Panc1 (cell line): Measurements from ENCODE around the gene GDAP1L1. TPM values are rescaled to one million over a fixed set of nuclear protein-coding genes. Genes with fewer than 3 reads are reported as not detected.

Source experiments
- ATAC-seq: fragments of 200-7000 bp; cut with Tn5 transposase; 2 replicates; pipeline ENCODE4 v1.9.1; 2020; ENCODE audit warnings: mild to moderate bottlenecking, moderate library complexity
- BruUV-seq: library from RNA; stranded (reverse); fragments of 400-500 nt; replicated peaks from 2 replicates; lab custom pipeline; 2021; lab: Mats Ljungman, UMichigan
- CTCF ChIA-PET: fragments of 300-600 bp; sonication (Branson Sonifier 250); formaldehyde crosslinking; loops from one replicate; lab custom pipeline; 2022; ENCODE audit warnings: antibody characterized with exemption; lab: Charles Lee
- POLR2A ChIA-PET: fragments of 300-600 bp; sonication (Branson Sonifier 250); formaldehyde crosslinking; loops from one replicate; lab custom pipeline; 2022; ENCODE audit warnings: antibody characterized with exemption; lab: Charles Lee
- DNase-seq: peaks from one replicate; pipeline ENCODE4 v3.0.0-alpha.2; 2010; ENCODE audit warnings: low read depth, low spot score
- H3K27ac ChIP-seq: 2 replicates; pipeline ENCODE4 v1.5.1; 2011; ENCODE audit warnings: mild to moderate bottlenecking, low read length, inconsistent platforms
- H3K27me3 ChIP-seq: fragments of 200-500 bp; sonication (Bioruptor generic); 2 replicates; pipeline ENCODE4 v1.6.0; 2014; ENCODE audit warnings: low read length, inconsistent platforms; ENCODE audit not compliant: control insufficient read depth, insufficient read depth
- H3K36me3 ChIP-seq: fragments of 200-500 bp; sonication (Bioruptor generic); 2 replicates; pipeline ENCODE4 v1.5.1; 2014; ENCODE audit warnings: inconsistent platforms, mild to moderate bottlenecking, low read length, moderate library complexity; ENCODE audit not compliant: control insufficient read depth, insufficient read depth
- H3K4me1 ChIP-seq: 2 replicates; pipeline ENCODE4 v1.5.1; 2011; ENCODE audit warnings: inconsistent platforms, mild to moderate bottlenecking, low read length, moderate library complexity; ENCODE audit not compliant: control insufficient read depth, insufficient read depth
- H3K4me3 ChIP-seq, 2 experiments: 2 replicates each; pipeline ENCODE4 v1.5.1; 2011 to 2012; ENCODE audit warnings: low read depth in 2 of 2, low read length in 2 of 2, mild to moderate bottlenecking in 2 of 2, inconsistent platforms in 1 of 2, moderate library complexity in 1 of 2
- H3K9me3 ChIP-seq: fragments of 200-500 bp; sonication (Bioruptor generic); 2 replicates; pipeline ENCODE4 v1.5.1; 2014; ENCODE audit warnings: low read depth, mild to moderate bottlenecking, inconsistent platforms, low read length, moderate library complexity; ENCODE audit not compliant: control insufficient read depth, insufficient read depth
- POLR2AphosphoS5 ChIP-seq: IDR thresholded peaks from 2 replicates; pipeline ENCODE4 v1.6.1; 2012; ENCODE audit warnings: mild to moderate bottlenecking, low read depth, low read length, moderate library complexity
- SIN3A ChIP-seq: IDR thresholded peaks from 2 replicates; pipeline ENCODE4 v1.6.1; 2012; ENCODE audit warnings: low read depth, mild to moderate bottlenecking, low read length, moderate library complexity, borderline replicate concordance; ENCODE audit not compliant: insufficient read depth
- TCF7L2 ChIP-seq: IDR thresholded peaks from 2 replicates; pipeline ENCODE4 v1.6.1; 2011; ENCODE audit warnings: mild to moderate bottlenecking, low read depth, low read length, inconsistent platforms
- in situ Hi-C: cut with HindIII; loops from 2 replicates; pipeline ENCODE4 v1.10.0; 2016; ENCODE audit warnings: low sequenced_read_pairs, low pct_unique_long_range_greater_than_20kb
- intact Hi-C: fragments of 100-400 bp; cut with micrococcal nuclease; formaldehyde crosslinking; loops from one replicate; pipeline ENCODE4 v1.10.0; 2022; ENCODE audit not compliant: unreplicated experiment
- total RNA-seq: library from RNA; stranded (reverse); gene quantifications from one replicate; pipeline ENCODE4 v1.2.1, GENCODE V29; 2021; ENCODE audit not compliant: unreplicated experiment
- TF ChIP-seq, protein P1 (sequence below): fragments of 450-650 bp; IDR thresholded peaks from 2 replicates; pipeline ENCODE4 v1.5.1; 2017; ENCODE audit warnings: mild to moderate bottlenecking
- TF ChIP-seq, protein P2 (sequence below), 2 experiments: IDR thresholded peaks; 2 replicates each; pipeline ENCODE4 v1.6.1; 2011 to 2012; ENCODE audit warnings: low read depth in 2 of 2, control low read depth in 1 of 2, low read length in 1 of 2, mild to moderate bottlenecking in 1 of 2, moderate library complexity in 1 of 2; ENCODE audit not compliant: insufficient read depth in 1 of 2

GDAP1L1 gene
- total RNA-seq, 1 experiment from 2014 or later, result not detected

DNA sequence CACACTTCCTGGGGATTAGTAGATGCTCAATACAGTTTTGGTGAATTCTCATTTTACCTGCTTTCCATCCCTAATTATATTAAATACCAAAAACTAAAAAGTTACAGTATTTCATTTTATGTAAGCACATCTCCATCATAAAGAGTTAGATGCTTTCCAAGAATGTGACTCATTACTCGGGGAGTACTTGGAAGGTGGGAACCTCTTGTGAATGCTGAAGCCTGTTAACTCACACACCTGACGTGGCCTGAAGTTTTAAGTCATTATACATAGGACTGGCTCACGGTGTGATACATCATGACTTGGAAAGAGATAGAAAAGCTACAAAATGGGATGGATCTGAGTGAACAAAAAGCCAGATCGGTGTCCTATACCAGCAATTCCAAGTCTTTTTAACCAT lies 34.3 kb upstream of the GDAP1L1 start:
- ChIA-PET POLR2A (interaction anchor here (0.7 kb wide), 1 partner anchor 38 kb away, joined by 4 read pairs; no protein-coding TSS in a partner anchor), CTCF (no interaction called here)
- H3K4me3 ChIP-seq, result no peak overlapping the region

DNA sequence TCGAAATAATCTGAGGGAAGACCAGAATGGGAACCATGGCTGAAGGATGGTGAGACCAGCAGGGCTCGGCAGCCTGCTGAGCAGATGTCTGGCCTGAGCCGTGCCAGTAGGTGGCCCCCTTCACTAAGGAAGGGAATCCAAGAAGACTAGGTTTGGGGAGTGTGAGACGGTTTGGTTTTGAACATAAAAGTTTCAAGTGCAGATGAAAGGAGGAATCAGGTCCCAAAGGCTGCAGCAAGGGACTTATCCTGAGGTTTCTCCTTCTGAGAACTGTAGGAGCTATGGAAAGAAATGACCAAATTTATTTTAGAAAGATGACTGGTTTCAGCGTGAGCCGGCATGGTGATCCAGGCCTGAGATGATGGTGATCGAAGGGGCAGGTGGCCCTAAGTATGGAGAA lies 32.0 kb upstream of the GDAP1L1 start:
- Histone ChIP-seq H3K27me3 (no peaks in the 10 kb centered on the region), H3K4me1 (peaks cover 12% of the 10 kb centered on the region), H3K9me3 (no peaks in the 10 kb centered on the region), H3K36me3 (peaks cover 2% of the 10 kb centered on the region; the same call in 1 of the 2 replicates), H3K4me3 (no peak overlapping the region), H3K27ac (no peak overlapping the region)
- ATAC-seq (peak; percentile 54; the same call in 1 of the 2 replicates), DNase-seq (no peak)
- BruUV-seq, result no TSS peak
- intact Hi-C loops (loop anchor here (1.0 to 10.0 kb wide), 3 partner anchors 171 to 390 kb away; no protein-coding TSS in a partner anchor), in situ Hi-C loops (no loop called here)
- ChIA-PET POLR2A (no interaction called here), CTCF (interaction anchor here (0.6 to 1.3 kb wide), 2 partner anchors 170 to 246 kb away, joined by 5 to 11 read pairs; no protein-coding TSS in a partner anchor)
- TF ChIP-seq, protein P1, sequence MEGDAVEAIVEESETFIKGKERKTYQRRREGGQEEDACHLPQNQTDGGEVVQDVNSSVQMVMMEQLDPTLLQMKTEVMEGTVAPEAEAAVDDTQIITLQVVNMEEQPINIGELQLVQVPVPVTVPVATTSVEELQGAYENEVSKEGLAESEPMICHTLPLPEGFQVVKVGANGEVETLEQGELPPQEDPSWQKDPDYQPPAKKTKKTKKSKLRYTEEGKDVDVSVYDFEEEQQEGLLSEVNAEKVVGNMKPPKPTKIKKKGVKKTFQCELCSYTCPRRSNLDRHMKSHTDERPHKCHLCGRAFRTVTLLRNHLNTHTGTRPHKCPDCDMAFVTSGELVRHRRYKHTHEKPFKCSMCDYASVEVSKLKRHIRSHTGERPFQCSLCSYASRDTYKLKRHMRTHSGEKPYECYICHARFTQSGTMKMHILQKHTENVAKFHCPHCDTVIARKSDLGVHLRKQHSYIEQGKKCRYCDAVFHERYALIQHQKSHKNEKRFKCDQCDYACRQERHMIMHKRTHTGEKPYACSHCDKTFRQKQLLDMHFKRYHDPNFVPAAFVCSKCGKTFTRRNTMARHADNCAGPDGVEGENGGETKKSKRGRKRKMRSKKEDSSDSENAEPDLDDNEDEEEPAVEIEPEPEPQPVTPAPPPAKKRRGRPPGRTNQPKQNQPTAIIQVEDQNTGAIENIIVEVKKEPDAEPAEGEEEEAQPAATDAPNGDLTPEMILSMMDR, result peak; percentile 93
- TF ChIP-seq SIN3A, result no peak

More for the DNA sequence above, 34.3 kb upstream of the GDAP1L1 start:
- DNase-seq (no peak), ATAC-seq (no peak)
- H3K36me3 ChIP-seq, result peaks cover 7% of the 10 kb centered on the region; the same call in 1 of the 2 replicates
- intact Hi-C loops, result loop anchor here (10.0 kb wide), 1 partner anchor 392 kb away; no protein-coding TSS in a partner anchor
- TF ChIP-seq, protein P2, sequence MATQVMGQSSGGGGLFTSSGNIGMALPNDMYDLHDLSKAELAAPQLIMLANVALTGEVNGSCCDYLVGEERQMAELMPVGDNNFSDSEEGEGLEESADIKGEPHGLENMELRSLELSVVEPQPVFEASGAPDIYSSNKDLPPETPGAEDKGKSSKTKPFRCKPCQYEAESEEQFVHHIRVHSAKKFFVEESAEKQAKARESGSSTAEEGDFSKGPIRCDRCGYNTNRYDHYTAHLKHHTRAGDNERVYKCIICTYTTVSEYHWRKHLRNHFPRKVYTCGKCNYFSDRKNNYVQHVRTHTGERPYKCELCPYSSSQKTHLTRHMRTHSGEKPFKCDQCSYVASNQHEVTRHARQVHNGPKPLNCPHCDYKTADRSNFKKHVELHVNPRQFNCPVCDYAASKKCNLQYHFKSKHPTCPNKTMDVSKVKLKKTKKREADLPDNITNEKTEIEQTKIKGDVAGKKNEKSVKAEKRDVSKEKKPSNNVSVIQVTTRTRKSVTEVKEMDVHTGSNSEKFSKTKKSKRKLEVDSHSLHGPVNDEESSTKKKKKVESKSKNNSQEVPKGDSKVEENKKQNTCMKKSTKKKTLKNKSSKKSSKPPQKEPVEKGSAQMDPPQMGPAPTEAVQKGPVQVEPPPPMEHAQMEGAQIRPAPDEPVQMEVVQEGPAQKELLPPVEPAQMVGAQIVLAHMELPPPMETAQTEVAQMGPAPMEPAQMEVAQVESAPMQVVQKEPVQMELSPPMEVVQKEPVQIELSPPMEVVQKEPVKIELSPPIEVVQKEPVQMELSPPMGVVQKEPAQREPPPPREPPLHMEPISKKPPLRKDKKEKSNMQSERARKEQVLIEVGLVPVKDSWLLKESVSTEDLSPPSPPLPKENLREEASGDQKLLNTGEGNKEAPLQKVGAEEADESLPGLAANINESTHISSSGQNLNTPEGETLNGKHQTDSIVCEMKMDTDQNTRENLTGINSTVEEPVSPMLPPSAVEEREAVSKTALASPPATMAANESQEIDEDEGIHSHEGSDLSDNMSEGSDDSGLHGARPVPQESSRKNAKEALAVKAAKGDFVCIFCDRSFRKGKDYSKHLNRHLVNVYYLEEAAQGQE (IDR thresholded peaks at IDR 0.05; ENCODE audit: insufficient read depth in 1 of 2, low read depth in 2 of 2, low read length in 1 of 2), result no peak
- TF ChIP-seq, protein P1, result no peak
- TF ChIP-seq POLR2AphosphoS5, result no peak
- no peak for TF ChIP-seq SIN3A
- no peak for TF ChIP-seq TCF7L2
- no TSS peak for BruUV-seq
- H3K27ac ChIP-seq, result no peak overlapping the region; the same call in 1 of the 2 replicates
- in situ Hi-C loops, result no loop called here
- no peaks in the 10 kb centered on the region for H3K27me3 ChIP-seq
- H3K4me1 ChIP-seq, result peaks cover 16% of the 10 kb centered on the region
- no peaks in the 10 kb centered on the region for H3K9me3 ChIP-seq
